Tibial nerve (tissue), 3 donors: ENCODE results near the gene FLVCR2.

ENCODE experiments used
- POLR2A ChIP-seq, 2 donors: fragments of 450-650 bp; IDR thresholded peaks; one replicate each; pipeline ENCODE4 v1.6.1; 2017; ENCODE audit warnings: antibody characterized with exemption in 2 of 2, mild to moderate bottlenecking in 2 of 2, moderate library complexity in 2 of 2
- TF ChIP-seq, protein P1 (sequence below), 5 experiments: fragments of 200-600 bp in 3 of 5; fragments of 450-650 bp in 2 of 5; sonication (generic) in 3 of 5; IDR thresholded peaks; one replicate each; pipeline ENCODE4 v1.5.1; 2016 to 2019; ENCODE audit warnings: antibody characterized with exemption in 5 of 5, mild to moderate bottlenecking in 3 of 5, moderate library complexity in 2 of 5

DNA sequence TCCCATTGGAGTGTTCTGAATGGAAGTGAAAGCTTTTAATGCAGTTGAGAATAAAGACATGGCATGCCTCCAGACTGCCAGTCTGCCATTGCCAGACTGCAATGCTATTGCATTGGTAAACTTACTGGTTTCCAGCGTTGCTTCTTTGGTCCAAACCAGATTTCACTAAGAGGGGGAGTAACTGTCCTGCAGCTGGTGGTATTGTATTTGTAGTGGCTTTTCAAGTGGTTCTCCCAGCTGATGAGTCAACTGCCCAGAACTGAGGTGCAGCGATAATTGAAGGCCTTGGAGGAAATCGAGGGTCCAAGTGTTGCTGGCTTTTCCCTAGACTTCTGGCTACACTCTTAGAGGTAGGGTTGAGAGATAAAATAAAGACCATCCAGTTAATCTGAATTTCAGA, 50.4 kb downstream of the FLVCR2 start:
- TF ChIP-seq, protein P1, sequence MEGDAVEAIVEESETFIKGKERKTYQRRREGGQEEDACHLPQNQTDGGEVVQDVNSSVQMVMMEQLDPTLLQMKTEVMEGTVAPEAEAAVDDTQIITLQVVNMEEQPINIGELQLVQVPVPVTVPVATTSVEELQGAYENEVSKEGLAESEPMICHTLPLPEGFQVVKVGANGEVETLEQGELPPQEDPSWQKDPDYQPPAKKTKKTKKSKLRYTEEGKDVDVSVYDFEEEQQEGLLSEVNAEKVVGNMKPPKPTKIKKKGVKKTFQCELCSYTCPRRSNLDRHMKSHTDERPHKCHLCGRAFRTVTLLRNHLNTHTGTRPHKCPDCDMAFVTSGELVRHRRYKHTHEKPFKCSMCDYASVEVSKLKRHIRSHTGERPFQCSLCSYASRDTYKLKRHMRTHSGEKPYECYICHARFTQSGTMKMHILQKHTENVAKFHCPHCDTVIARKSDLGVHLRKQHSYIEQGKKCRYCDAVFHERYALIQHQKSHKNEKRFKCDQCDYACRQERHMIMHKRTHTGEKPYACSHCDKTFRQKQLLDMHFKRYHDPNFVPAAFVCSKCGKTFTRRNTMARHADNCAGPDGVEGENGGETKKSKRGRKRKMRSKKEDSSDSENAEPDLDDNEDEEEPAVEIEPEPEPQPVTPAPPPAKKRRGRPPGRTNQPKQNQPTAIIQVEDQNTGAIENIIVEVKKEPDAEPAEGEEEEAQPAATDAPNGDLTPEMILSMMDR (IDR thresholded peaks at IDR 0.05): no peak
- no peak for TF ChIP-seq POLR2A (IDR thresholded peaks at IDR 0.05)
